Effector memory CD4-positive, alpha-beta T cell (primary cell): ENCODE data around the gene ING5.
"Not testable (repeated sequence)": the region's sequence is repeated elsewhere in the genome, so short reads cannot be mapped to it uniquely, and the experiment has no call there.

Source experiments
- DNase-seq, 3 donors: peaks; one replicate each; pipeline ENCODE4 v3.0.0-alpha.2; 2020
- H3K27ac ChIP-seq: 2 replicates; pipeline ENCODE4 v1.7.0; 2013; ENCODE audit warnings: mild to moderate bottlenecking, low read length, moderate library complexity; ENCODE audit not compliant: insufficient read depth, poor library complexity, severe bottlenecking
- H3K27me3 ChIP-seq: replicated peaks from 2 replicates; pipeline ENCODE4 v1.7.0; 2013; ENCODE audit warnings: mild to moderate bottlenecking, low read length; ENCODE audit not compliant: insufficient read depth, control insufficient read depth, poor library complexity, severe bottlenecking
- H3K36me3 ChIP-seq: 2 replicates; pipeline ENCODE4 v1.7.0; 2013; ENCODE audit warnings: mild to moderate bottlenecking, low read length, moderate library complexity; ENCODE audit not compliant: control insufficient read depth, insufficient read depth
- H3K4me1 ChIP-seq: 2 replicates; pipeline ENCODE4 v1.7.0; 2013; ENCODE audit warnings: low read length, mild to moderate bottlenecking; ENCODE audit not compliant: control insufficient read depth, insufficient read depth, poor library complexity, severe bottlenecking
- H3K4me3 ChIP-seq: 2 replicates; pipeline ENCODE4 v1.7.0; 2013; ENCODE audit warnings: low read length, low read depth, mild to moderate bottlenecking; ENCODE audit not compliant: insufficient read depth, poor library complexity, severe bottlenecking
- H3K9me3 ChIP-seq: 2 replicates; pipeline ENCODE4 v1.7.0; 2013; ENCODE audit warnings: mild to moderate bottlenecking, low read length, moderate library complexity; ENCODE audit not compliant: control insufficient read depth

Gene ING5

GRCh38 chr2:241659150-241659739, 42.6 kb upstream of the ING5 start:
- Histone ChIP-seq H3K36me3 (peaks cover 47% of the 10 kb centered on the region), H3K9me3 (no peaks in the 10 kb centered on the region), H3K27me3 (no peaks in the 10 kb centered on the region), H3K27ac (no peak overlapping the region), H3K4me3 (no peak overlapping the region), H3K4me1 (no peaks in the 10 kb centered on the region)
- no peak for DNase-seq

GRCh38 chr2:241660593-241661213, 41.1 kb upstream of the ING5 start:
- no peak overlapping the region for H3K27ac ChIP-seq
- no peak overlapping the region for H3K4me3 ChIP-seq
- peaks cover 34% of the 10 kb centered on the region for H3K36me3 ChIP-seq
- H3K27me3 ChIP-seq, result no peaks in the 10 kb centered on the region
- H3K9me3 ChIP-seq, result no peaks in the 10 kb centered on the region
- no peak for DNase-seq
- H3K4me1 ChIP-seq, result no peaks in the 10 kb centered on the region

- peaks cover 28% of the 10 kb centered on the region for H3K36me3 ChIP-seq
- H3K27me3 ChIP-seq, H3K9me3 ChIP-seq: not testable (repeated sequence)
Measured at GRCh38 chr2:241662731-241663130, 39.1 kb upstream of the ING5 start.

GRCh38 chr2:241665731-241666440, 36.0 kb upstream of the ING5 start:
- H3K27ac ChIP-seq, result no peak overlapping the region
- no peak overlapping the region for H3K4me3 ChIP-seq
- peaks cover 41% of the 10 kb centered on the region for H3K36me3 ChIP-seq
- no peaks in the 10 kb centered on the region for H3K4me1 ChIP-seq
- no peak for DNase-seq
- H3K9me3 ChIP-seq, result no peaks in the 10 kb centered on the region
- no peaks in the 10 kb centered on the region for H3K27me3 ChIP-seq

More at GRCh38 chr2:241662731-241663130, 39.1 kb upstream of the ING5 start:
- not testable (repeated sequence) for H3K4me3 ChIP-seq, DNase-seq, H3K27ac ChIP-seq, H3K4me1 ChIP-seq

- Histone ChIP-seq H3K27me3 (no peaks in the 10 kb centered on the region), H3K9me3 (no peaks in the 10 kb centered on the region), H3K4me3 (no peak overlapping the region), H3K27ac (no peak overlapping the region), H3K4me1 (no peaks in the 10 kb centered on the region), H3K36me3 (peaks cover 39% of the 10 kb centered on the region)
- DNase-seq, result no peak
Measured at GRCh38 chr2:241666627-241667400, 35.0 kb upstream of the ING5 start.

- Histone ChIP-seq H3K27me3 (no peaks in the 10 kb centered on the region), H3K4me3 (no peak overlapping the region), H3K27ac (no peak overlapping the region), H3K9me3 (no peaks in the 10 kb centered on the region), H3K4me1 (no peaks in the 10 kb centered on the region), H3K36me3 (peaks cover 44% of the 10 kb centered on the region)
- no peak for DNase-seq
Measured at GRCh38 chr2:241668354-241668753, 33.5 kb upstream of the ING5 start.

GRCh38 chr2:241668839-241669238, 33.0 kb upstream of the ING5 start:
- Histone ChIP-seq H3K4me3 (no peak overlapping the region), H3K36me3 (peaks cover 44% of the 10 kb centered on the region), H3K27ac (no peak overlapping the region), H3K4me1 (no peaks in the 10 kb centered on the region), H3K9me3 (no peaks in the 10 kb centered on the region), H3K27me3 (no peaks in the 10 kb centered on the region)
- DNase-seq, result no peak

- Histone ChIP-seq H3K4me1 (no peaks in the 10 kb centered on the region), H3K27me3 (no peaks in the 10 kb centered on the region), H3K4me3 (no peak overlapping the region), H3K36me3 (peaks cover 44% of the 10 kb centered on the region), H3K27ac (no peak overlapping the region), H3K9me3 (no peaks in the 10 kb centered on the region)
- no peak for DNase-seq
Measured at GRCh38 chr2:241670333-241671110, 31.3 kb upstream of the ING5 start.

GRCh38 chr2:241671457-241672240, 30.2 kb upstream of the ING5 start:
- no peaks in the 10 kb centered on the region for H3K4me1 ChIP-seq
- no peaks in the 10 kb centered on the region for H3K27me3 ChIP-seq
- H3K27ac ChIP-seq, result no peak overlapping the region
- no peaks in the 10 kb centered on the region for H3K9me3 ChIP-seq
- DNase-seq, result no peak
- H3K4me3 ChIP-seq, result no peak overlapping the region
- H3K36me3 ChIP-seq, result peaks cover 50% of the 10 kb centered on the region
